ENCODE measurements around the gene LRCH4.
A peak's percentile ranks its signal among the peaks of the same experiment; 100 is the strongest.
"Not testable (repeated sequence)": the region's sequence is repeated elsewhere in the genome, so short reads cannot be mapped to it uniquely, and the experiment has no call there.

Gene LRCH4

GRCh38 chr7:100539436-100540006, 46.4 kb downstream of the LRCH4 start:
- FAIRE-seq = no peak
- TF ChIP-seq, protein P1, sequence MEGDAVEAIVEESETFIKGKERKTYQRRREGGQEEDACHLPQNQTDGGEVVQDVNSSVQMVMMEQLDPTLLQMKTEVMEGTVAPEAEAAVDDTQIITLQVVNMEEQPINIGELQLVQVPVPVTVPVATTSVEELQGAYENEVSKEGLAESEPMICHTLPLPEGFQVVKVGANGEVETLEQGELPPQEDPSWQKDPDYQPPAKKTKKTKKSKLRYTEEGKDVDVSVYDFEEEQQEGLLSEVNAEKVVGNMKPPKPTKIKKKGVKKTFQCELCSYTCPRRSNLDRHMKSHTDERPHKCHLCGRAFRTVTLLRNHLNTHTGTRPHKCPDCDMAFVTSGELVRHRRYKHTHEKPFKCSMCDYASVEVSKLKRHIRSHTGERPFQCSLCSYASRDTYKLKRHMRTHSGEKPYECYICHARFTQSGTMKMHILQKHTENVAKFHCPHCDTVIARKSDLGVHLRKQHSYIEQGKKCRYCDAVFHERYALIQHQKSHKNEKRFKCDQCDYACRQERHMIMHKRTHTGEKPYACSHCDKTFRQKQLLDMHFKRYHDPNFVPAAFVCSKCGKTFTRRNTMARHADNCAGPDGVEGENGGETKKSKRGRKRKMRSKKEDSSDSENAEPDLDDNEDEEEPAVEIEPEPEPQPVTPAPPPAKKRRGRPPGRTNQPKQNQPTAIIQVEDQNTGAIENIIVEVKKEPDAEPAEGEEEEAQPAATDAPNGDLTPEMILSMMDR (IDR thresholded peaks at IDR 0.05; ENCODE audit: insufficient read depth, missing control alignments) = no peak

GRCh38 chr7:100538654-100539435, 47.1 kb downstream of the LRCH4 start, which contains the start of gene AGFG2:
Gene AGFG2, plus strand, starts transcription at chr7:100539203. Its CDS starts 144 bp downstream, at chr7:100539347.
- FAIRE-seq = no peak
- TF ChIP-seq, protein P1 (IDR thresholded peaks at IDR 0.05; ENCODE audit: insufficient read depth, missing control alignments) = no peak
- peak; percentile 96 for DNase-seq (ENCODE audit: insufficient read length, low spot score)

More at GRCh38 chr7:100539436-100540006, 46.4 kb downstream of the LRCH4 start:
- DNase-seq (ENCODE audit: insufficient read length, low spot score) = no peak

- DNase-seq (ENCODE audit: insufficient read length, low spot score) (no peak), FAIRE-seq (no peak)
- TF ChIP-seq, protein P1 (IDR thresholded peaks at IDR 0.05; ENCODE audit: insufficient read depth, missing control alignments) = no peak
These were observed 47.6 kb downstream of the LRCH4 start for GRCh38 chr7:100538348-100538653.

DNA sequence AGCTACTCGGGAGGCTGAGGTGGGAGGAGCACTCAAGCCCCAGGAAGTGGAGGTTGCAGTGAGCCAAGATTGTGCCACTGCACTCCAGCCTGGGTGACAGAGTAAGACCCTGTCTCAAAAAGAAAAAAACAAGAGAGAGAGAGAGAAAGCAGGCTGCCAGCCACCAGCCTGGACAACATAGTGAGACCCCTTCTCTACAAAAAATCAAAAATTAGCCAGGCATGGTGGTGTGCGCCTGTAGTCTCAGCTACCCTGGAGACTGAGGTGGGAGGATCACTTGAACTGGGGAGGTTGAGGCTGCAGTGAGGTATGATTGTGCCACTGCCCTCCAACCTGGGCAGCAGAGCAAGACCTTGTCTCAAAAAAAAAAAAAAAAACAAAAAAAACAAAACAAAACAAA, 49.2 kb downstream of the LRCH4 start:
- DNase-seq (ENCODE audit: insufficient read length, low spot score); FAIRE-seq: not testable (repeated sequence)

GRCh38 chr7:100535982-100536381, 49.9 kb downstream of the LRCH4 start:
- FAIRE-seq = not testable (repeated sequence)

GRCh38 chr7:100532165-100533022, 53.5 kb downstream of the LRCH4 start:
- FAIRE-seq (no peak), DNase-seq (ENCODE audit: insufficient read length, low spot score) (no peak)
- TF ChIP-seq, protein P1 (IDR thresholded peaks at IDR 0.05; ENCODE audit: insufficient read depth, missing control alignments) = no peak

More at GRCh38 chr7:100535982-100536381, 49.9 kb downstream of the LRCH4 start:
- DNase-seq (ENCODE audit: insufficient read length, low spot score) = not testable (repeated sequence)

DNA sequence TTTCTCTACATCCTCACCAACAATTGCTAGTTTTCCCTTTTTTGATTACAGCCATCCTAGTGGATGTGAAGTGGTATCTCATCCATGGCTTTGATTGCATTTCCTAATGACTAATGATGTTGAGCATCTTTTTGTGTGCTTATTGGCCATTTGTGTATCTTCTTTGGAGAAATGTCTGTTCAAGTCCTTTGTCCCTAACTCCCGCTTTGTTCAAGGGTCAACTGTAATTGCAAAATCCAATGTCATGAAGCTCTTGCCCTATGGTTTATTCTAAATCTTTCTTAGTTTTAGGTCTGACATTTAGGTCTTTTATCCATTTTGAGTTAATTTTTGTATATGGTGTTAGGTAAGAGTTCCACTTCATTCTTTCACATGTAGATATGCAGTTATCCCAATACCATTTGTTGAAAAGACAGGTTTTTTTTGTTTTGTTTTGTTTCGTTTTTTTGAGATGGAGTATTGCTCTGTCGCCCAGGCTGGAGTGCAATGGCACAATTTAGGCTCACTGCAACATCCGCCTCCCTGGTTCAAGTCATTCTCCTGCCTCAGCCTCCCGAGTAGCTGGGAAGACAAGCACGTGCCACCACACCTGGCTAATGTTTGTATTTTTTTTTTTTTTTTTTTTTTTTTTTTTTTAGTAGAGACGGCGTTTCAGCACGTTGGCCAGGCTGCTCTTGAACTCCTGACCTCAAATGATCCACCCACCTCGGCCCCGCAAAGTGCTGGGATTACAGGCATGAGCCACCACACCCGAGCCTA, 57.6 kb downstream of the LRCH4 start:
- FAIRE-seq; DNase-seq (ENCODE audit: insufficient read length, low spot score): not testable (repeated sequence)

All from D721Med (cell line).